Measurements from ENCODE around the gene LTBP2. TPM values are rescaled to one million over a fixed set of nuclear protein-coding genes. Genes with fewer than 3 reads are reported as not detected.

LTBP2 gene
- total RNA-seq, 1 donor from 2014 or later, result 39.5 TPM

GRCh38 chr14:74649673-74650072 lies 37.6 kb upstream of the LTBP2 start:
- TF ChIP-seq CTCF (IDR thresholded peaks at IDR 0.05), result no peak
- Histone ChIP-seq H3K27ac (no peak overlapping the region), H3K4me3 (no peak overlapping the region), H3K9me3 (no peaks in the 10 kb centered on the region), H3K36me3 (no peaks in the 10 kb centered on the region), H3K4me1 (peaks cover 19% of the 10 kb centered on the region), H3K27me3 (ENCODE audit: low read depth) (peaks cover under 1% of the 10 kb centered on the region)
- DNase-seq (no peak), ATAC-seq (no peak)
- intact Hi-C loops (cut with DNase I), result no loop called here

- Histone ChIP-seq H3K36me3 (no peaks in the 10 kb centered on the region), H3K27ac (no peak overlapping the region), H3K27me3 (ENCODE audit: low read depth) (peaks cover 6% of the 10 kb centered on the region), H3K4me3 (no peak overlapping the region), H3K4me1 (peaks cover 19% of the 10 kb centered on the region), H3K9me3 (no peaks in the 10 kb centered on the region)
- DNase-seq (no peak), ATAC-seq (no peak)
- TF ChIP-seq CTCF (IDR thresholded peaks at IDR 0.05), result no peak
- intact Hi-C loops (cut with DNase I), result no loop called here
These were observed 37.1 kb upstream of the LTBP2 start for GRCh38 chr14:74649167-74649566.

GRCh38 chr14:74648601-74649000 lies 36.6 kb upstream of the LTBP2 start:
- TF ChIP-seq CTCF (IDR thresholded peaks at IDR 0.05), result no peak
- no peak for ATAC-seq
- H3K27ac ChIP-seq, result no peak overlapping the region

GRCh38 chr14:74647678-74648461 lies 35.8 kb upstream of the LTBP2 start:
- no peak for DNase-seq
- intact Hi-C loops (cut with DNase I), result no loop called here
- ATAC-seq, result peak in 1 of 2 donors; percentile 16
- Histone ChIP-seq H3K4me1 (peaks cover 19% of the 10 kb centered on the region), H3K27ac (no peak overlapping the region), H3K4me3 (no peak overlapping the region), H3K36me3 (no peaks in the 10 kb centered on the region), H3K27me3 (ENCODE audit: low read depth) (peaks cover 6% of the 10 kb centered on the region), H3K9me3 (no peaks in the 10 kb centered on the region)
- TF ChIP-seq CTCF (IDR thresholded peaks at IDR 0.05), result no peak

More at GRCh38 chr14:74648601-74649000, 36.6 kb upstream of the LTBP2 start:
- no peak for DNase-seq
- H3K36me3 ChIP-seq, result no peaks in the 10 kb centered on the region
- H3K4me3 ChIP-seq, result no peak overlapping the region
- H3K9me3 ChIP-seq, result no peaks in the 10 kb centered on the region
- H3K27me3 ChIP-seq (ENCODE audit: low read depth), result peaks cover 6% of the 10 kb centered on the region
- intact Hi-C loops (cut with DNase I), result no loop called here
- peaks cover 19% of the 10 kb centered on the region for H3K4me1 ChIP-seq

- Histone ChIP-seq H3K4me1 (peaks cover 19% of the 10 kb centered on the region), H3K4me3 (no peak overlapping the region), H3K36me3 (no peaks in the 10 kb centered on the region), H3K27ac (no peak overlapping the region), H3K9me3 (no peaks in the 10 kb centered on the region), H3K27me3 (ENCODE audit: low read depth) (peaks cover 6% of the 10 kb centered on the region)
- DNase-seq (no peak), ATAC-seq (peak in 1 of 2 donors; percentile 8)
- intact Hi-C loops (cut with DNase I), result no loop called here
- TF ChIP-seq CTCF (IDR thresholded peaks at IDR 0.05), result no peak
These were observed 35.1 kb upstream of the LTBP2 start for GRCh38 chr14:74647061-74647677.

Measured in lower lobe of right lung (tissue), 2 donors.